ENCODE measurements around the gene CHL1. TPM values are rescaled to one million over a fixed set of nuclear protein-coding genes. Genes with fewer than 3 reads are reported as not detected.
"Not testable (repeated sequence)": the region's sequence is repeated elsewhere in the genome, so short reads cannot be mapped to it uniquely, and the experiment has no call there.

CHL1 gene
- total RNA-seq, 5 donors from 2014 or later (not counting 1 experiment from before 2014, with no cell fraction given): 0.06 to 0.46 (median 0.18) TPM; not detected in 2

- Mint-ChIP-seq H3K27me3 (no peaks in the 10 kb centered on the region), H3K9me3 (peaks cover 8 to 17% (median 12%) of the 10 kb centered on the region in 3 donors), H3K4me1 (no peaks in the 10 kb centered on the region), H3K4me3 (no peak overlapping the region), H3K27ac (no peak overlapping the region), H3K36me3 (no peaks in the 10 kb centered on the region)
- Histone ChIP-seq H3K27ac (ENCODE audit: low read length) (no peak overlapping the region), H3K9me3 (no peaks in the 10 kb centered on the region), H3K4me1 (ENCODE audit: control insufficient read depth in 1 of 2, extremely low read depth in 1 of 2, insufficient read depth in 2 of 2, low read length in 2 of 2) (no peaks in the 10 kb centered on the region), H3K4me3 (ENCODE audit: control insufficient read depth in 1 of 2, extremely low read depth in 1 of 2, low read length in 1 of 2) (no peak overlapping the region), H3K27me3 (replicated peaks in 1 of 2; ENCODE audit: control insufficient read depth in 2 of 2, extremely low read depth in 1 of 2, insufficient read depth in 2 of 2, low read length in 1 of 2) (no peaks in the 10 kb centered on the region), H3K36me3 (ENCODE audit: control insufficient read depth in 2 of 2, extremely low read depth in 1 of 2, insufficient read depth in 1 of 2, low read length in 1 of 2) (no peaks in the 10 kb centered on the region)
- no peak for ATAC-seq (replicated peaks in 1 of 4)
- WGBS (ENCODE audit: insufficient coverage): 42% methylated on average over 3 of the region's 3 CpGs
- CTCF ChIA-PET: no interaction called here
- no peak for DNase-seq
- POLR2A ChIA-PET: no interaction called here
Measured at GRCh38 chr3:359672-360071, 163.1 kb downstream of the CHL1 start.

GRCh38 chr3:362681-363338 lies 166.2 kb downstream of the CHL1 start:
- Mint-ChIP-seq H3K4me1 (no peaks in the 10 kb centered on the region), H3K36me3 (no peaks in the 10 kb centered on the region), H3K9me3 (peaks cover 10 to 20% (median 13%) of the 10 kb centered on the region in 3 donors), H3K4me3 (no peak overlapping the region), H3K27ac (no peak overlapping the region), H3K27me3 (no peaks in the 10 kb centered on the region)
- ATAC-seq (replicated peaks in 1 of 4): no peak
- no peak for DNase-seq
- H3K4me1 ChIP-seq (ENCODE audit: control insufficient read depth in 1 of 2, extremely low read depth in 1 of 2, insufficient read depth in 2 of 2, low read length in 2 of 2): no peaks in the 10 kb centered on the region
- no peak overlapping the region for H3K27ac ChIP-seq (ENCODE audit: low read length)
- H3K27me3 ChIP-seq (replicated peaks in 1 of 2; ENCODE audit: control insufficient read depth in 2 of 2, extremely low read depth in 1 of 2, insufficient read depth in 2 of 2, low read length in 1 of 2): no peaks in the 10 kb centered on the region
- POLR2A ChIA-PET: no interaction called here
- CTCF ChIA-PET: interaction anchor here (0.6 to 1.3 kb wide), 2 partner anchors 7 to 9 kb away, joined by 3 to 4 read pairs; no protein-coding TSS in a partner anchor
- H3K9me3 ChIP-seq: no peaks in the 10 kb centered on the region
- 82% methylated on average over 4 of the region's 6 CpGs for WGBS (ENCODE audit: insufficient coverage)
- H3K36me3 ChIP-seq (ENCODE audit: control insufficient read depth in 2 of 2, extremely low read depth in 1 of 2, insufficient read depth in 1 of 2, low read length in 1 of 2): no peaks in the 10 kb centered on the region
- no peak overlapping the region for H3K4me3 ChIP-seq (ENCODE audit: control insufficient read depth in 1 of 2, extremely low read depth in 1 of 2, low read length in 1 of 2)

GRCh38 chr3:364287-364686 lies 167.7 kb downstream of the CHL1 start:
- DNase-seq (no peak), ATAC-seq (replicated peaks in 1 of 4) (no peak)
- Histone ChIP-seq H3K4me3 (ENCODE audit: control insufficient read depth in 1 of 2, extremely low read depth in 1 of 2, low read length in 1 of 2) (no peak overlapping the region), H3K27me3 (replicated peaks in 1 of 2; ENCODE audit: control insufficient read depth in 2 of 2, extremely low read depth in 1 of 2, insufficient read depth in 2 of 2, low read length in 1 of 2) (no peaks in the 10 kb centered on the region), H3K9me3 (no peaks in the 10 kb centered on the region), H3K36me3 (ENCODE audit: control insufficient read depth in 2 of 2, extremely low read depth in 1 of 2, insufficient read depth in 1 of 2, low read length in 1 of 2) (no peaks in the 10 kb centered on the region), H3K27ac (ENCODE audit: low read length) (no peak overlapping the region), H3K4me1 (ENCODE audit: control insufficient read depth in 1 of 2, extremely low read depth in 1 of 2, insufficient read depth in 2 of 2, low read length in 2 of 2) (no peaks in the 10 kb centered on the region)
- POLR2A ChIA-PET: no interaction called here
- no CpG with 5 or more reads among the region's 4 CpGs for WGBS (ENCODE audit: insufficient coverage)
- no peaks in the 10 kb centered on the region for H3K4me1 Mint-ChIP-seq
- H3K4me3 Mint-ChIP-seq: no peak overlapping the region
- H3K27ac Mint-ChIP-seq: no peak overlapping the region
- no peaks in the 10 kb centered on the region for H3K27me3 Mint-ChIP-seq
- no peaks in the 10 kb centered on the region for H3K36me3 Mint-ChIP-seq
- peaks cover 11 to 35% (median 22%) of the 10 kb centered on the region in 3 donors for H3K9me3 Mint-ChIP-seq
- CTCF ChIA-PET: interaction anchor here in 1 of 2 donors (1.3 kb wide), 1 partner anchor 10 kb away, joined by 3 read pairs; no protein-coding TSS in a partner anchor

GRCh38 chr3:365268-365667 lies 168.7 kb downstream of the CHL1 start:
- ChIA-PET CTCF (no interaction called here), POLR2A (no interaction called here)
- Mint-ChIP-seq H3K9me3 (peaks cover 11 to 32% (median 17%) of the 10 kb centered on the region in 3 donors), H3K4me3 (no peak overlapping the region), H3K4me1 (no peaks in the 10 kb centered on the region), H3K27me3 (no peaks in the 10 kb centered on the region), H3K36me3 (no peaks in the 10 kb centered on the region), H3K27ac (no peak overlapping the region)
- no peaks in the 10 kb centered on the region for H3K4me1 ChIP-seq (ENCODE audit: control insufficient read depth in 1 of 2, extremely low read depth in 1 of 2, insufficient read depth in 2 of 2, low read length in 2 of 2)
- no peaks in the 10 kb centered on the region for H3K36me3 ChIP-seq (ENCODE audit: control insufficient read depth in 2 of 2, extremely low read depth in 1 of 2, insufficient read depth in 1 of 2, low read length in 1 of 2)
- DNase-seq: no peak
- H3K27ac ChIP-seq (ENCODE audit: low read length): no peak overlapping the region
- H3K27me3 ChIP-seq (replicated peaks in 1 of 2; ENCODE audit: control insufficient read depth in 2 of 2, extremely low read depth in 1 of 2, insufficient read depth in 2 of 2, low read length in 1 of 2): no peaks in the 10 kb centered on the region
- H3K9me3 ChIP-seq: no peaks in the 10 kb centered on the region
- H3K4me3 ChIP-seq (ENCODE audit: control insufficient read depth in 1 of 2, extremely low read depth in 1 of 2, low read length in 1 of 2): no peak overlapping the region
- WGBS (ENCODE audit: insufficient coverage): 31% methylated on average over 1 of the region's 1 CpG
- no peak for ATAC-seq (replicated peaks in 1 of 4)

GRCh38 chr3:366253-366652 lies 169.7 kb downstream of the CHL1 start:
- H3K36me3 Mint-ChIP-seq; H3K9me3 ChIP-seq; H3K4me3 ChIP-seq (ENCODE audit: control insufficient read depth in 1 of 2, extremely low read depth in 1 of 2, low read length in 1 of 2); DNase-seq; H3K27me3 ChIP-seq (replicated peaks in 1 of 2; ENCODE audit: control insufficient read depth in 2 of 2, extremely low read depth in 1 of 2, insufficient read depth in 2 of 2, low read length in 1 of 2); H3K27me3 Mint-ChIP-seq; H3K27ac Mint-ChIP-seq; ATAC-seq (replicated peaks in 1 of 4); H3K4me1 Mint-ChIP-seq; H3K4me3 Mint-ChIP-seq; H3K36me3 ChIP-seq (ENCODE audit: control insufficient read depth in 2 of 2, extremely low read depth in 1 of 2, insufficient read depth in 1 of 2, low read length in 1 of 2); CTCF ChIA-PET; H3K4me1 ChIP-seq (ENCODE audit: control insufficient read depth in 1 of 2, extremely low read depth in 1 of 2, insufficient read depth in 2 of 2, low read length in 2 of 2); POLR2A ChIA-PET; H3K27ac ChIP-seq (ENCODE audit: low read length): not testable (repeated sequence)
- H3K9me3 Mint-ChIP-seq: peaks cover 14 to 38% (median 26%) of the 10 kb centered on the region in 3 donors
- 79% methylated on average over 6 of the region's 7 CpGs for WGBS (ENCODE audit: insufficient coverage)

GRCh38 chr3:373193-373779 lies 176.7 kb downstream of the CHL1 start:
- H3K9me3 Mint-ChIP-seq: peaks cover 5 to 23% (median 23%) of the 10 kb centered on the region in 3 donors
- no peak overlapping the region for H3K27ac ChIP-seq (ENCODE audit: low read length)
- DNase-seq: no peak
- H3K4me1 ChIP-seq (ENCODE audit: control insufficient read depth in 1 of 2, extremely low read depth in 1 of 2, insufficient read depth in 2 of 2, low read length in 2 of 2): no peaks in the 10 kb centered on the region
- no peaks in the 10 kb centered on the region for H3K4me1 Mint-ChIP-seq
- ChIA-PET CTCF (interaction anchor here in 1 of 2 donors (0.6 kb wide), 1 partner anchor 19 kb away, joined by 4 read pairs; no protein-coding TSS in a partner anchor), POLR2A (no interaction called here)
- no peaks in the 10 kb centered on the region for H3K27me3 ChIP-seq (replicated peaks in 1 of 2; ENCODE audit: control insufficient read depth in 2 of 2, extremely low read depth in 1 of 2, insufficient read depth in 2 of 2, low read length in 1 of 2)
- no peaks in the 10 kb centered on the region for H3K9me3 ChIP-seq
- no peak overlapping the region for H3K4me3 ChIP-seq (ENCODE audit: control insufficient read depth in 1 of 2, extremely low read depth in 1 of 2, low read length in 1 of 2)
- H3K27me3 Mint-ChIP-seq: no peaks in the 10 kb centered on the region
- H3K4me3 Mint-ChIP-seq: no peak overlapping the region
- no peaks in the 10 kb centered on the region for H3K36me3 Mint-ChIP-seq
- no peaks in the 10 kb centered on the region for H3K36me3 ChIP-seq (ENCODE audit: control insufficient read depth in 2 of 2, extremely low read depth in 1 of 2, insufficient read depth in 1 of 2, low read length in 1 of 2)
- no peak for ATAC-seq (replicated peaks in 1 of 4)
- 74% methylated on average over 5 of the region's 6 CpGs for WGBS (ENCODE audit: insufficient coverage)
- H3K27ac Mint-ChIP-seq: no peak overlapping the region
